ENCODE measurements around the gene SH3D21. TPM values are rescaled to one million over a fixed set of nuclear protein-coding genes. Genes with fewer than 3 reads are reported as not detected.
A peak's percentile ranks its signal among the peaks of the same experiment; 100 is the strongest.

Gene SH3D21
- total and polyA plus RNA-seq, 12 donors: 0.69 to 18.4 (median 1.8) TPM

GRCh38 chr1:36352125-36352909 lies 46.1 kb downstream of the SH3D21 start:
- H3K36me3 ChIP-seq (replicated peaks in 1 of 2): peaks cover 0 to 40% of the 10 kb centered on the region in 2 donors
- H3K4me1 ChIP-seq (replicated peaks in 1 of 2): peaks cover 0 to 28% of the 10 kb centered on the region in 2 donors
- H3K27ac ChIP-seq: peak overlapping the region in 2 of 5 donors; percentile 54 to 67
- H3K9me3 ChIP-seq (replicated peaks in 1 of 3): no peaks in the 10 kb centered on the region
- 81 to 85% (median 82%) methylated on average over 8 to 13 of the region's 13 CpGs for WGBS, 4 donors
- no peak overlapping the region for H3K4me3 ChIP-seq
- no peaks in the 10 kb centered on the region for H3K27me3 ChIP-seq
- intact Hi-C loops (cut with DNase I): no loop called here
- TF ChIP-seq, protein P1, sequence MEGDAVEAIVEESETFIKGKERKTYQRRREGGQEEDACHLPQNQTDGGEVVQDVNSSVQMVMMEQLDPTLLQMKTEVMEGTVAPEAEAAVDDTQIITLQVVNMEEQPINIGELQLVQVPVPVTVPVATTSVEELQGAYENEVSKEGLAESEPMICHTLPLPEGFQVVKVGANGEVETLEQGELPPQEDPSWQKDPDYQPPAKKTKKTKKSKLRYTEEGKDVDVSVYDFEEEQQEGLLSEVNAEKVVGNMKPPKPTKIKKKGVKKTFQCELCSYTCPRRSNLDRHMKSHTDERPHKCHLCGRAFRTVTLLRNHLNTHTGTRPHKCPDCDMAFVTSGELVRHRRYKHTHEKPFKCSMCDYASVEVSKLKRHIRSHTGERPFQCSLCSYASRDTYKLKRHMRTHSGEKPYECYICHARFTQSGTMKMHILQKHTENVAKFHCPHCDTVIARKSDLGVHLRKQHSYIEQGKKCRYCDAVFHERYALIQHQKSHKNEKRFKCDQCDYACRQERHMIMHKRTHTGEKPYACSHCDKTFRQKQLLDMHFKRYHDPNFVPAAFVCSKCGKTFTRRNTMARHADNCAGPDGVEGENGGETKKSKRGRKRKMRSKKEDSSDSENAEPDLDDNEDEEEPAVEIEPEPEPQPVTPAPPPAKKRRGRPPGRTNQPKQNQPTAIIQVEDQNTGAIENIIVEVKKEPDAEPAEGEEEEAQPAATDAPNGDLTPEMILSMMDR (IDR thresholded peaks at IDR 0.05): no peak
- DNase-seq: no peak

GRCh38 chr1:36352910-36353878 lies 47.0 kb downstream of the SH3D21 start:
- TF ChIP-seq, protein P1 (IDR thresholded peaks at IDR 0.05): no peak
- no peak for TF ChIP-seq POLR2A (IDR thresholded peaks at IDR 0.05)

DNA sequence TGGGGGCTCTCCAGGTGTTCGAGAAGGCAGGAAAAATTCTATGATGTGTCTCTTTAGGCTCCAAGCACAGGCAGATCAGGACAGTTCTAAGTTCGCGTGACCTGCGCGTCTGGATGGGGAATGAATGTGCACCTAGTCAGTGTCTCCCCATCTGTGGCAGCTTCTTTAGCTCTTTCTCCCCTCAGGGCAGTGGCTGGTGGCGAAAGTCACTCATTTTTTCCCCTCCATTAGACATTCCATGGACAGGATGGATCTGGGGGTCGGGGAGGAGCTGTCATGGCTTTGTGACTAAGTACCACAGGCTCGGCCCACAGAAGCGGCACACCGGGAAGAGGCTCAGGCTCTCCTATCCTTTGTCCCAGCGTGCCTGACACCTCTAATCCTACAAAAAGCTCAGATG lies 48.3 kb downstream of the SH3D21 start:
- H3K4me1 ChIP-seq (replicated peaks in 1 of 2): peaks cover 0 to 31% of the 10 kb centered on the region in 2 donors
- WGBS, 4 donors: 92 to 96% (median 93%) methylated on average over 9 to 11 of the region's 11 CpGs
- H3K9me3 ChIP-seq (replicated peaks in 1 of 3): no peaks in the 10 kb centered on the region
- no peak for DNase-seq
- H3K36me3 ChIP-seq (replicated peaks in 1 of 2): peaks cover 0 to 36% of the 10 kb centered on the region in 2 donors
- H3K4me3 ChIP-seq: no peak overlapping the region
- no peaks in the 10 kb centered on the region for H3K27me3 ChIP-seq
- TF ChIP-seq, protein P1 (IDR thresholded peaks at IDR 0.05): no peak
- TF ChIP-seq POLR2A (IDR thresholded peaks at IDR 0.05): no peak
- no peak overlapping the region for H3K27ac ChIP-seq
- intact Hi-C loops (cut with DNase I): no loop called here

More at GRCh38 chr1:36352910-36353878, 47.0 kb downstream of the SH3D21 start:
- Histone ChIP-seq H3K9me3 (replicated peaks in 1 of 3) (no peaks in the 10 kb centered on the region), H3K27me3 (no peaks in the 10 kb centered on the region), H3K4me1 (replicated peaks in 1 of 2) (peaks cover 0 to 28% of the 10 kb centered on the region in 2 donors), H3K36me3 (replicated peaks in 1 of 2) (peaks cover 0 to 36% of the 10 kb centered on the region in 2 donors), H3K4me3 (no peak overlapping the region), H3K27ac (peak overlapping the region in 1 of 5 donors; percentile 38)
- DNase-seq: no peak
- WGBS, 4 donors: 85 to 90% (median 87%) methylated on average over 12 to 15 of the region's 15 CpGs
- intact Hi-C loops (cut with DNase I): no loop called here

DNA sequence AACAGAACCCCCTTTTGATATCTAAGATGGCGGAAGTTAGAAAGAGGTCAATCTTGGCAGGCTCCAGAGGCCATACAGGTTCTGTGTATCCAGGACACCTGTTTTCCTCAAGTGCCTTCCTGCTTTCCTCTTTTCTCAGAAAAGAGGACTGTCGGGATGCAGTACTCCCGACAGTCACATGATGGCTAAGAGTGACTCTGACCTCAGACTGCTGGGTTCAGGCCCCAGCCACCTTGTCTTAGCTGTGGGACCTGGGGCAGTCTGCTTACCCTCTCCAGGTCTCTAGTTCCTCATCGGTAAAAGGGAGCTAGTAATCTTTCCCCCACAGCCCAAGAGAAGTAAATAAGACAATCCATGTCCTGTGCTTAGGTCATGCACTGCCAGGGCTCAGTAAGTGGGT lies 49.6 kb downstream of the SH3D21 start:
- Histone ChIP-seq H3K27ac (no peak overlapping the region), H3K36me3 (replicated peaks in 1 of 2) (peaks cover 0 to 36% of the 10 kb centered on the region in 2 donors)
- intact Hi-C loops (cut with DNase I): no loop called here

More for the DNA sequence above, 49.6 kb downstream of the SH3D21 start:
- 79 to 86% (median 84%) methylated on average over 4 of the region's 4 CpGs for WGBS, 4 donors
- no peaks in the 10 kb centered on the region for H3K9me3 ChIP-seq (replicated peaks in 1 of 3)
- TF ChIP-seq POLR2A (IDR thresholded peaks at IDR 0.05): no peak
- TF ChIP-seq, protein P1 (IDR thresholded peaks at IDR 0.05): no peak
- no peaks in the 10 kb centered on the region for H3K27me3 ChIP-seq
- no peak for DNase-seq
- H3K4me3 ChIP-seq: no peak overlapping the region
- peaks cover 0 to 18% of the 10 kb centered on the region in 2 donors for H3K4me1 ChIP-seq (replicated peaks in 1 of 2)
